ENCODE measurements around the gene SMPX.

Gene SMPX

GRCh38 chrX:21741869-21742701, 15.8 kb downstream of the SMPX start:
- DNase-seq (ENCODE audit: low read depth in 1 of 2, low spot score in 1 of 2) = no peak
- TF ChIP-seq SPI1 (IDR thresholded peaks at IDR 0.05; ENCODE audit: borderline replicate concordance, low read depth) (no peak), REST (IDR thresholded peaks at IDR 0.05; ENCODE audit: insufficient replicate concordance, low read depth) (no peak), POLR2AphosphoS5 (IDR thresholded peaks at IDR 0.05; ENCODE audit: low read depth) (no peak), GABPA (IDR thresholded peaks at IDR 0.05; ENCODE audit: low read depth) (no peak)
- TF ChIP-seq, protein P1, sequence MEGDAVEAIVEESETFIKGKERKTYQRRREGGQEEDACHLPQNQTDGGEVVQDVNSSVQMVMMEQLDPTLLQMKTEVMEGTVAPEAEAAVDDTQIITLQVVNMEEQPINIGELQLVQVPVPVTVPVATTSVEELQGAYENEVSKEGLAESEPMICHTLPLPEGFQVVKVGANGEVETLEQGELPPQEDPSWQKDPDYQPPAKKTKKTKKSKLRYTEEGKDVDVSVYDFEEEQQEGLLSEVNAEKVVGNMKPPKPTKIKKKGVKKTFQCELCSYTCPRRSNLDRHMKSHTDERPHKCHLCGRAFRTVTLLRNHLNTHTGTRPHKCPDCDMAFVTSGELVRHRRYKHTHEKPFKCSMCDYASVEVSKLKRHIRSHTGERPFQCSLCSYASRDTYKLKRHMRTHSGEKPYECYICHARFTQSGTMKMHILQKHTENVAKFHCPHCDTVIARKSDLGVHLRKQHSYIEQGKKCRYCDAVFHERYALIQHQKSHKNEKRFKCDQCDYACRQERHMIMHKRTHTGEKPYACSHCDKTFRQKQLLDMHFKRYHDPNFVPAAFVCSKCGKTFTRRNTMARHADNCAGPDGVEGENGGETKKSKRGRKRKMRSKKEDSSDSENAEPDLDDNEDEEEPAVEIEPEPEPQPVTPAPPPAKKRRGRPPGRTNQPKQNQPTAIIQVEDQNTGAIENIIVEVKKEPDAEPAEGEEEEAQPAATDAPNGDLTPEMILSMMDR (IDR thresholded peaks at IDR 0.05; ENCODE audit: insufficient read depth, low read length) = no peak
- H3K27me3 ChIP-seq (ENCODE audit: insufficient read depth, poor library complexity, severe bottlenecking) = no peaks in the 10 kb centered on the region
- H3K4me3 ChIP-seq (replicated peaks; ENCODE audit: insufficient read depth, low read length) = no peak overlapping the region
- H3K27ac ChIP-seq (replicated peaks) = no peak overlapping the region

GRCh38 chrX:21741364-21741763, 16.6 kb downstream of the SMPX start:
- no peaks in the 10 kb centered on the region for H3K27me3 ChIP-seq (ENCODE audit: insufficient read depth, poor library complexity, severe bottlenecking)
- H3K27ac ChIP-seq (replicated peaks) = no peak overlapping the region
- H3K4me3 ChIP-seq (replicated peaks; ENCODE audit: insufficient read depth, low read length) = no peak overlapping the region
- TF ChIP-seq, protein P1 (IDR thresholded peaks at IDR 0.05; ENCODE audit: insufficient read depth, low read length) = no peak
- TF ChIP-seq REST (IDR thresholded peaks at IDR 0.05; ENCODE audit: insufficient replicate concordance, low read depth) (no peak), GABPA (IDR thresholded peaks at IDR 0.05; ENCODE audit: low read depth) (no peak), SPI1 (IDR thresholded peaks at IDR 0.05; ENCODE audit: borderline replicate concordance, low read depth) (no peak), POLR2AphosphoS5 (IDR thresholded peaks at IDR 0.05; ENCODE audit: low read depth) (no peak)
- DNase-seq (ENCODE audit: low read depth in 1 of 2, low spot score in 1 of 2) = no peak

DNA sequence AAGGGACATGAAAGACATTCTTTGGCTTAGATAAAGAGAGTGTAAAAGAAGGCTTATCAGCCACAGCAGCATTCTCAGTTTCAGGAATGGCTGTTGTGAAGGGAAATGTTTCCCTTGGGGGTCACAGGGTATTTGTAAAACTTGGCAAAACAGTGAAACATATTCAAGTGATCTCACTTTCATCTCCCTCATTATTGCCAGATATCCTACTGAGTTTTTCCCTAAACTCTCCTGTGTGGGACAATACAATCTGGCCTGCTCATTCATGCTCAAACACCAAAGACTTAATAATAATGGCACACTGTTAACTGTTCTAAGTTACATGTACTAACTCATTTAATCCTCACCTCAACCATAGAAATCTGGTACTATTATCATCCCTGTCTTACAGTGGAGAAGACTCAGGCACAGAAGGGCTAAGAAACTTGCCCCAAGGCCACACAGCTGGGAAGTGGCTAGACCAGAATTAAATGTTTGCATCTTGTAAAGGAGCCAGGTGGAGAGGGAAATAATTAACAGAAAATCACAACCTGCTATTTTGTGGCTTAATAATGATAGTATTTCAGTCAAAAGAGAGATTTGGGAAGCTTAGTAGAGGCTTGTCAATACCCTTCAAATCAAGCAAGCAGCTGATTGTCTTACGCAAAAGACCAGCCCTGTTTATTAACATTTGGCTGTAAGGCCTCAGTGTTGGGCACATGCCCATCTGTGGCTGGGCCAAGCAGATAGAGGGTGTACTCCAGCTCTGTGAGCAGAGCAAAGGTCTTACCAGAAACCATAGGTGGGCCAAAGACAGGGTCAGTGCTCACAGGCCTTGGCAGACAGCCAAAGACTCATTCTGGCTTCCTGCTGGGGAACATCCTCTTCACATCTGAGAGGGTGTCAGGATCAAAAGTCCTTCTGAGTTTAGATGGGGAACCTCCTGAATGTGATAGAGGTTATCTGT, 17.3 kb downstream of the SMPX start:
- no peak for DNase-seq (ENCODE audit: low read depth in 1 of 2, low spot score in 1 of 2)
- Histone ChIP-seq H3K4me3 (replicated peaks; ENCODE audit: insufficient read depth, low read length) (no peak overlapping the region), H3K27me3 (ENCODE audit: insufficient read depth, poor library complexity, severe bottlenecking) (no peaks in the 10 kb centered on the region), H3K27ac (replicated peaks) (no peak overlapping the region)
- TF ChIP-seq POLR2AphosphoS5 (IDR thresholded peaks at IDR 0.05; ENCODE audit: low read depth) = no peak
- TF ChIP-seq REST (IDR thresholded peaks at IDR 0.05; ENCODE audit: insufficient replicate concordance, low read depth) = no peak
- TF ChIP-seq, protein P1 (IDR thresholded peaks at IDR 0.05; ENCODE audit: insufficient read depth, low read length) = no peak
- no peak for TF ChIP-seq GABPA (IDR thresholded peaks at IDR 0.05; ENCODE audit: low read depth)
- no peak for TF ChIP-seq SPI1 (IDR thresholded peaks at IDR 0.05; ENCODE audit: borderline replicate concordance, low read depth)

Data from HL-60 (cell line).